ENCODE data around the gene MTMR3.

DNA sequence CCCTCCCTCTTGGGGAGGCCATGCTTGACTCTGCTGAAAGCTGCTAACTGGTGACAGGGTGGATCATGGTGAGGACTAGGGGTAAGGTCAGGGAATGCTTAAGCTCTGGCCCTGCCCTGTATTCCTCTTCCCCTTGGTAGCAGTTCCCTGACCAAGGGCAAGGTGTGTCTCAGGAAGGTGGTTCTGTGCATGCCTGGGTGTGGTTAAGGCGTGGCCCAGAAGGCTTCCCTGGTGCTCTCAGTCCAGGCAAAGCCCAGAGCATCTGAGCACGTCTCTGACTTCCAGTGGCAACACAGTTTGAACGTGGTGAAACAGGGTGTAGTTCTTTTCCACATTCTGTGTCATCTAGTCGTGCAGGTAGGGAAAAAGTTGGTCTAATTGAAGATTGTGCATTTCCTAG is 144.2 kb downstream of the MTMR3 start:
- TF ChIP-seq EZH2 (IDR thresholded peaks at IDR 0.05) (no peak), SRF (IDR thresholded peaks at IDR 0.05; ENCODE audit: low read depth) (no peak), CTCF (IDR thresholded peaks at IDR 0.05 in 2 of 3, conservative IDR thresholded peaks at IDR 0.05 in 1 of 3; ENCODE audit: borderline replicate concordance in 1 of 3, insufficient read depth in 1 of 3, low read depth in 2 of 3, low read length in 2 of 3) (no peak), POLR2A (IDR thresholded peaks at IDR 0.05; ENCODE audit: borderline replicate concordance, extremely low read depth, insufficient read depth, insufficient read length) (no peak), SIN3A (IDR thresholded peaks at IDR 0.05; ENCODE audit: low read depth) (no peak), POLR2AphosphoS5 (IDR thresholded peaks at IDR 0.05; ENCODE audit: low read depth, low read length) (no peak), TCF7L2 (IDR thresholded peaks at IDR 0.05; ENCODE audit: borderline replicate concordance, extremely low read depth, insufficient read depth, insufficient read length) (no peak), CBX3 (IDR thresholded peaks at IDR 0.05; ENCODE audit: low read depth) (no peak), REST (IDR thresholded peaks at IDR 0.05; ENCODE audit: low read depth) (no peak), EZH2phosphoT487 (IDR thresholded peaks at IDR 0.05; ENCODE audit: borderline replicate concordance) (no peak), RAD21 (IDR thresholded peaks at IDR 0.05; ENCODE audit: low read depth) (no peak), SP1 (IDR thresholded peaks at IDR 0.05; ENCODE audit: low read depth) (no peak), EGR1 (IDR thresholded peaks at IDR 0.05; ENCODE audit: low read depth) (no peak)
- TF ChIP-seq, protein P1, sequence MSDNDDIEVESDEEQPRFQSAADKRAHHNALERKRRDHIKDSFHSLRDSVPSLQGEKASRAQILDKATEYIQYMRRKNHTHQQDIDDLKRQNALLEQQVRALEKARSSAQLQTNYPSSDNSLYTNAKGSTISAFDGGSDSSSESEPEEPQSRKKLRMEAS (IDR thresholded peaks at IDR 0.05) = no peak

All from HCT116 (cell line).